SK-N-MC (cell line): ENCODE data around the gene RALGAPB.

Experiments
- DNase-seq: peaks from one replicate; pipeline ENCODE4 v3.0.0-alpha.2; 2011; ENCODE audit warnings: low read depth, low spot score
- H3K27ac ChIP-seq: fragments of 200-600 bp; sonication (generic); 2 replicates; pipeline ENCODE4 v1.5.1; 2016; ENCODE audit warnings: mixed run types
- H3K36me3 ChIP-seq: fragments of 200-600 bp; sonication (generic); 2 replicates; pipeline ENCODE4 v1.6.1; 2017; ENCODE audit warnings: antibody characterized with exemption, low read length, mixed read lengths; ENCODE audit not compliant: insufficient read depth
- H3K4me3 ChIP-seq: fragments of 200-600 bp; sonication (generic); 2 replicates; pipeline ENCODE4 v1.5.1; 2016
- H3K9ac ChIP-seq: fragments of 200-600 bp; sonication (generic); 2 replicates; pipeline ENCODE4 v1.8.0; 2017; ENCODE audit warnings: mixed run types, mixed read lengths; ENCODE audit not compliant: insufficient read length
- H3K9me3 ChIP-seq: fragments of 200-600 bp; sonication (generic); 2 replicates; pipeline ENCODE4 v1.6.1; 2017; ENCODE audit warnings: low read depth, mild to moderate bottlenecking, antibody characterized with exemption, low read length, moderate library complexity, mixed read lengths
- EZH2 ChIP-seq: fragments of 200-600 bp; sonication (generic); IDR thresholded peaks from one replicate; pipeline ENCODE4 v1.6.1; 2017; ENCODE audit warnings: antibody characterized with exemption
- FOXP2 ChIP-seq: optimal IDR thresholded peaks from 2 replicates; pipeline ENCODE3; 2011; ENCODE audit warnings: mild to moderate bottlenecking, moderate library complexity; ENCODE audit not compliant: insufficient read depth; ENCODE audit errors: extremely low read length, control extremely low read depth
- POLR2AphosphoS5 ChIP-seq: IDR thresholded peaks from 2 replicates; pipeline ENCODE4 v1.6.1; 2012; ENCODE audit warnings: mild to moderate bottlenecking, low read depth, low read length, borderline replicate concordance

RALGAPB gene

DNA sequence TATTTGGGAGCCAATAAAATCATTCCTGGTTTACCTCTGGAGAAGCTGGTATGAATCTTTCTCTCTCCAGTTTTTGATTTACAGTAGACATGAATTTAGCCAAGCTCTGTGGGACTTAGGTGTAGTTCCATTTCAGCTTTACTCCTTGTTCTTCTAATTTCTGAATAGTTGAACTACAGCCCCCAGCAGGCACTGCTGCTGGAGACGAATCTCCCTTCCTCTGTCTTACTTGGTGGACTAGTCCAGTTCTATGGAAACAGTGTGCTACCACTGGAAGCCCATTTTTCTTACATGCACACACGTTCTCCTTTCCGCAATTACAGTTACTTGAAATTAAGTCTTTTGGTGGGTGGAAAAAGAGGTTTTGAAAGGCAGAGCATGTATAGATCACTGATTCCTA, 42.3 kb downstream of the RALGAPB start:
- no peak overlapping the region for H3K9ac ChIP-seq
- no peak overlapping the region for H3K4me3 ChIP-seq
- H3K9me3 ChIP-seq = no peaks in the 10 kb centered on the region
- TF ChIP-seq FOXP2 (no peak), EZH2 (no peak), POLR2AphosphoS5 (no peak)
- H3K27ac ChIP-seq = no peak overlapping the region
- no peak for DNase-seq
- H3K36me3 ChIP-seq = peaks cover 41% of the 10 kb centered on the region

DNA sequence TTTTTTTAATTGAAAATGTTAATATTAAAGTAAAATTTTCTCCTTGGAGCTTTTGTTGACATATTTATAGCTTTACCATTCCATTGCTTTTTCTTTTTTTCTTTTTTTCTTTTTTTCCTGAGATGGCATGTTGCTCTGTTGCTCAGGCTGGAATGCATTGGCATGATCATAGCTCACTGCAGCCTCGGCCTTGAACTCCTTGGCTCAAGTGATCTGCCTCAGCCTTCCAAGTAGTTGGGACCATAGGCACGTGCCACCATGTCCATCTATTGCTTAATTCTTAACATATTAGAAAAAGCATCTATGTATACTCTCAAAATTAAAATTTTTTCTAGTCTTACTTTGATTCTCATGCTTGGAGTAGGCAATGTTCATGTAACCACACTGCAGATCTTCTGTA, 43.0 kb downstream of the RALGAPB start:
- Histone ChIP-seq H3K27ac (no peak overlapping the region), H3K9ac (no peak overlapping the region), H3K36me3 (peaks cover 41% of the 10 kb centered on the region), H3K4me3 (no peak overlapping the region), H3K9me3 (no peaks in the 10 kb centered on the region)
- TF ChIP-seq FOXP2 = no peak
- no peak for TF ChIP-seq EZH2
- no peak for TF ChIP-seq POLR2AphosphoS5
- DNase-seq = no peak

DNA sequence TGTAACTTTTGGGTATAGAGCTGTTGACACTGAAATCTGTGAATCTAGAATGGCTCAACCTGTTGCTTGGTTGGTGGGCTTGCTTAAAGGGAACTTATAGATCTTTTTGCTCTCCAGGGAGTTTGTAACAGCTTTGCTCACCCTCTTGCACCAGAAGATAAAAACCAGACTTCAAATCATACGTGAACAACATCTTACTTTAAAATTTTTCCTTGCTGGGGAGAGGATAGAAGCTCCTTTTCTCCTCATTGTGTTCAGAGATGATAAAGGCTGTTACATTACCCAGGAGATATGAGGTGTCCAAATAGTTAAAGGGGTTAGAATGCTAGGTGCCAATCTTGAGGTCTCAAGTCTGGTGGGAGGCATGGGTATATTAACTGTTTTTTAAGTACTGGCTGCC, 46.8 kb downstream of the RALGAPB start:
- Histone ChIP-seq H3K9me3 (no peaks in the 10 kb centered on the region), H3K9ac (no peak overlapping the region), H3K4me3 (no peak overlapping the region), H3K27ac (no peak overlapping the region), H3K36me3 (peaks cover 45% of the 10 kb centered on the region)
- DNase-seq = no peak
- TF ChIP-seq POLR2AphosphoS5 (no peak), FOXP2 (no peak)

DNA sequence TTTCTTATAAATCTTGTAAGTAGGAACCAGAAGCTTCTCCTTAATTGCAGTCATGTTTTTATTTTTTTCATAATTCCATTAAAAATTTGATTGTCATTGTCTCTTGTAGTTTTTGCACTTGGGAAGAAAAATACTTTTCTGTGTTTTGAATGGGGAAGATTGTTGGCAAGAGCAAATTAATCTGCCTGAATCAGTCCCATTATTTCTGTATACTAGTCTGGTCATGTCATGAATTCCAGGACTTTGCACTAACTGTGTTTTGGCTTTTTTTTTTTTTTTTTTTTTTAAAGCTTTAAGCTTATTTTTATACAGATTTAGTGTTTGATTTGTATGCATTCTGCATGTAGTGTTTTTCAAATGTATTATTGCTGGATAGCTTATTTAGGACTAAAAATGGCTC, 47.6 kb downstream of the RALGAPB start:
- no peak for TF ChIP-seq EZH2
- TF ChIP-seq POLR2AphosphoS5 = no peak
- TF ChIP-seq FOXP2 = no peak
- Histone ChIP-seq H3K9ac (no peak overlapping the region), H3K27ac (no peak overlapping the region), H3K9me3 (no peaks in the 10 kb centered on the region), H3K4me3 (no peak overlapping the region), H3K36me3 (peaks cover 50% of the 10 kb centered on the region)
- DNase-seq = no peak

DNA sequence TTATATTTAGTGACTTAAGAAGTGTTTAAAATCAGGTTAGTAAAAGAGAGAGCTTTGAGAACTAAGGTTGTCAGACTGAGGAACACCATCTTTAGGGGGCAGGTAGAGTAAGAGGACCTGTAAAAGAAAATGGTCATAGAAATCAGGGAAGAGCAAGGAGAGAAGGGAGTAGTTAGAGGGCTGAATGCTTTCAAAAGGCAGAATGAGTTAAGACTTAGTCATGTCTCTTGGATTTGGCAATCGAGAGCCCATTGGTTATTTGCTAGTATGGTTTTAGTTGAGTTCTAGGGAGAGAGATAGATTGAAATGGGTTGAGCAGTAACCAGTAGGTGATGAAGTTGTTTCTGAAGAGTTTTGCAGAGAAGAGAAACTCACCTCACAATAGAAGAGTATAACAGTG, 51.1 kb downstream of the RALGAPB start:
- TF ChIP-seq EZH2 (no peak), FOXP2 (no peak), POLR2AphosphoS5 (no peak)
- Histone ChIP-seq H3K36me3 (peaks cover 43% of the 10 kb centered on the region), H3K4me3 (no peak overlapping the region), H3K9ac (no peak overlapping the region), H3K27ac (no peak overlapping the region), H3K9me3 (no peaks in the 10 kb centered on the region)
- DNase-seq = no peak

DNA sequence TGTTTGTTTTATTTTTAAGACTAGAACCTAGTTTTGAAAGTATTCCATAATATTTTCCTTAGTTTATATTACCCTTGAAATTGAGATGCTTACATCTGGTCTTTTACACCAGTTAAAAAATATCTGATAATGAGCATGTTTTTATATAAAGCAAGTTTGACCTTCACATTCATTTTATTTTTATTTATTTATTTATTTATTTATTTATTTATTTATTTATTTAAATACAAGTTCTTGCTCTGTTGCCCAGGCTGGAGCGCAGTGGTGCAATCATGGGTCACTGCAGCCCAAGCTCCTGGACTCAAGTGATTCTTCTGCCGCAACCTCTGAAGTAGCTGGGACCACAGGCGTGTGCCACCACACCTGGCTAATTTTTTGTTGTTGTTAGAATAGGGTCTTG, 55.5 kb downstream of the RALGAPB start:
- Histone ChIP-seq H3K9ac (no peak overlapping the region), H3K36me3 (peaks cover 37% of the 10 kb centered on the region), H3K9me3 (no peaks in the 10 kb centered on the region), H3K4me3 (no peak overlapping the region), H3K27ac (no peak overlapping the region)
- no peak for DNase-seq
- TF ChIP-seq EZH2 = no peak
- no peak for TF ChIP-seq FOXP2
- no peak for TF ChIP-seq POLR2AphosphoS5

DNA sequence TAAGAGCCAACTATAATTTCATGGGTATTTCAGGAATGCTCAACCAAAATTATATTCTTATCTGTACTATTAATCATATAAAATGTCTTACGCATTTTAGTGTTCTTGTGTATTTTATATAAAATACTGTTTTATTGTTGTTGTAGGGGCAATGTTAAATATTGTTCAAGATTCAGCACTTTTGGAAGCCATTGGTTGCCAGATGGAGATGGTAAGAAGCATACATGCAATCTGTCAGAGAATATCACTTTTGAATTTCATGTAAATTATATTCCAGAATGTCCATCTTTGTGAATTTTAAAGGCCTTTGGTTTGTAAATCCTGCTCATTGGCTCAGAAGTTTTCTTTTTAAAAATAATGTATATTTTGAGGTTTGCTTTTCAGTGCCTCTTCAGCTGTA, 58.4 kb downstream of the RALGAPB start:
- Histone ChIP-seq H3K27ac (no peak overlapping the region), H3K9me3 (no peaks in the 10 kb centered on the region), H3K9ac (no peak overlapping the region), H3K4me3 (no peak overlapping the region), H3K36me3 (peaks cover 43% of the 10 kb centered on the region)
- no peak for DNase-seq
- TF ChIP-seq EZH2 = no peak
- no peak for TF ChIP-seq POLR2AphosphoS5
- no peak for TF ChIP-seq FOXP2

DNA sequence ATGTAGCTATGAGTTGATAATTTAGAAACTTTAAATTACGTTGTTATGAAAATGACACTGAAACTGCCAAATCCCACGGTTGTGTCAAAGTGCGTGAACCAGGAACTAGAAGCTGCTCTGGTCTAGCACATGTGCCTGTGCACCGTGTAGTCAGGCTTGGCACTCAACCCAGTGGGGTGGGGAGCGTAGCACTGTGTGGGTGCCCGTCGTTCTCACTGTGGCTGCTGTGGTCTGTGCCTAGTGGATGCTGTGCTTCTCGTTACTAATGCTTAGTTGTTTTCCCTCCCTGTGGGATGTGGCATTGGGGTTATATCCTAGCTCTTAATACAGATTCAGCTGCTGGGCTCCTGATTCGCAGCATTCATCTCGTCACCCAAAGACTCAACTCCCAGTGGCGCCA, 62.1 kb downstream of the RALGAPB start:
- DNase-seq = no peak
- Histone ChIP-seq H3K9me3 (no peaks in the 10 kb centered on the region), H3K4me3 (no peak overlapping the region), H3K27ac (no peak overlapping the region), H3K36me3 (peaks cover 62% of the 10 kb centered on the region), H3K9ac (no peak overlapping the region)
- TF ChIP-seq FOXP2 = no peak

DNA sequence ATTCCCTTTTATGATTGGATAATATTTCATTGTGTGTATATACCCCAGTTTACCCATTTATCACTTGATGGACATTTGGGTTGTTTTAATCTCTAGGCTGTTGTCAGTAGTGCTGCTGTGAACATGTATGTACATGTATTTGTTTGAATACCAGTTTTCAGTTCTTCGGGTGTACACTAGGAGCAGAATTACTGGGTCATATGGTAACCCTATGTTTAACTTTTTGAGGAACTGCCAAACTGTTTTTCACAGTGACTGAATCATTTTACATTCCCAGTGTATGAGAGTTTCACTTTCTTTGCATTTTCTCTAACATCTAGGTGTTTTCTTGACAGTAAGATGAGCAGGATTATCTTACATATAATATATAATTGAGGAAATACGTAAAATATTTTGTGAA, 63.7 kb downstream of the RALGAPB start:
- TF ChIP-seq FOXP2 = no peak
- TF ChIP-seq EZH2 = no peak
- no peak for TF ChIP-seq POLR2AphosphoS5
- Histone ChIP-seq H3K9ac (no peak overlapping the region), H3K4me3 (no peak overlapping the region), H3K9me3 (no peaks in the 10 kb centered on the region), H3K27ac (no peak overlapping the region), H3K36me3 (peaks cover 69% of the 10 kb centered on the region)
- no peak for DNase-seq

DNA sequence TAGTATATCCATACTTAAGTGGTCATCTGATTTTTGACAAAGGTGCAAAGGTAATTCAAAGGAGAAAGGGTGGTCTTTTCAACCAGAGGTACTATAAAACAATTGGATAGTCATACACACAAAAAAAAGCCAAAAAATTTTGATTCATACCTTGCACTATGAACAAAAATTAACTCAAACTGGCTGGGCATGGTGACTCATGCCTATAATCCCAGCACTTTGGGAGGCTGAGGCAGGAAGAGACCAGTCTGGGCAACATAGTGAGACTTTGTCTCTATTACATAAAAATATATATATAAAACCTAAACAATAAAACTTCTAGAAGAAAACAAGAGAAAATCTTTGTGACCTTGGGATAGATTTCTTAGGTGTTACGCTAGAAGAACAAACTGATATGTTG, 64.5 kb downstream of the RALGAPB start:
- DNase-seq = no peak
- no peak overlapping the region for H3K27ac ChIP-seq
- TF ChIP-seq POLR2AphosphoS5 (no peak), FOXP2 (no peak), EZH2 (no peak)
- peaks cover 73% of the 10 kb centered on the region for H3K36me3 ChIP-seq
- H3K9me3 ChIP-seq = no peaks in the 10 kb centered on the region
- no peak overlapping the region for H3K4me3 ChIP-seq
- H3K9ac ChIP-seq = no peak overlapping the region
